Hepatocyte (in vitro differentiated cells): ENCODE results near the gene PGLYRP4.

Experiments
- CTCF ChIP-seq: fragments of 200-600 bp; sonication (generic); IDR thresholded peaks from 2 replicates; pipeline ENCODE4 v1.5.1; 2016; ENCODE audit warnings: antibody characterized with exemption, mild to moderate bottlenecking; ENCODE audit not compliant: poor library complexity
- EZH2 ChIP-seq: fragments of 200-600 bp; sonication (generic); IDR thresholded peaks from 2 replicates; pipeline ENCODE4 v1.6.1; 2016; ENCODE audit warnings: antibody characterized with exemption, mild to moderate bottlenecking, borderline replicate concordance

- no peak for TF ChIP-seq EZH2
- no peak for TF ChIP-seq CTCF
Measured at GRCh38 chr1:153356392-153357075, 7.9 kb upstream of the PGLYRP4 start.
